ENCODE measurements around the gene USP21. TPM values are rescaled to one million over a fixed set of nuclear protein-coding genes. Genes with fewer than 3 reads are reported as not detected.

Gene USP21
- polyA plus RNA-seq, 1 of the 3 experiments (the other 2 are of a cell fraction), result 26.8 TPM

GRCh38 chr1:161162806-161163205 is 3.5 kb downstream of the USP21 start:
- Histone ChIP-seq H3K27me3 (ENCODE audit: insufficient read depth) (no peaks in the 10 kb centered on the region), H3K4me1 (ENCODE audit: control insufficient read depth in 1 of 2, insufficient read depth in 2 of 2, low read depth in 1 of 2, low read length in 1 of 2) (peaks cover 0 to 46% of the 10 kb centered on the region in 2 experiments; a peak in 2 of 4 replicates), H3K79me2 (ENCODE audit: insufficient read depth) (peaks cover 21% of the 10 kb centered on the region), H3K9me2 (no peaks in the 10 kb centered on the region), H3K4me2 (no peak overlapping the region), H3K27ac (ENCODE audit: low read depth in 2 of 2, low read length in 1 of 2) (no peak overlapping the region), H3K9me3 (no peaks in the 10 kb centered on the region), H3F3A (replicated peaks; ENCODE audit: insufficient read depth) (peaks cover 22% of the 10 kb centered on the region), H3K36me3 (replicated peaks in 1 of 2; ENCODE audit: control insufficient read depth in 1 of 2, insufficient read depth in 2 of 2, low read length in 1 of 2) (peaks cover 12 to 54% of the 10 kb centered on the region in 2 experiments), H3K4me3 (ENCODE audit: low read depth in 2 of 2, low read length in 1 of 2) (no peak overlapping the region), H2AFZ (ENCODE audit: low read depth) (no peak overlapping the region), H4K20me1 (ENCODE audit: insufficient read depth) (no peaks in the 10 kb centered on the region), H3K9ac (no peak overlapping the region)
- DNase-seq, result no peak
- WGBS (ENCODE audit: low lambda C conversion rate), result 93% methylated on average over 10 of the region's 10 CpGs
- CTCF ChIA-PET, result no interaction called here
- POLR2A ChIA-PET, result interaction anchor here (1.5 kb wide), 1 partner anchor 8 kb away, joined by 4 read pairs; no protein-coding TSS in a partner anchor
- no peak for TF ChIP-seq CTCF (IDR thresholded peaks at IDR 0.05)
- TF ChIP-seq MAX (IDR thresholded peaks at IDR 0.05; ENCODE audit: low read depth), result no peak
- TF ChIP-seq ZBTB33 (IDR thresholded peaks at IDR 0.05; ENCODE audit: borderline replicate concordance, low read depth), result no peak
- no peak for TF ChIP-seq USF2 (IDR thresholded peaks at IDR 0.05; ENCODE audit: borderline replicate concordance, low read depth, low read length)
- TF ChIP-seq PBX3 (IDR thresholded peaks at IDR 0.05), result no peak
- TF ChIP-seq NRF1 (IDR thresholded peaks at IDR 0.05; ENCODE audit: low read depth, low read length), result no peak

GRCh38 chr1:161163793-161164192 is 4.5 kb downstream of the USP21 start:
- Histone ChIP-seq H3K9ac (no peak overlapping the region), H3K9me3 (no peaks in the 10 kb centered on the region), H3K79me2 (ENCODE audit: insufficient read depth) (peaks cover 21% of the 10 kb centered on the region), H3K9me2 (no peaks in the 10 kb centered on the region), H4K20me1 (ENCODE audit: insufficient read depth) (no peaks in the 10 kb centered on the region), H3F3A (replicated peaks; ENCODE audit: insufficient read depth) (peaks cover 17% of the 10 kb centered on the region), H3K4me2 (no peak overlapping the region), H3K36me3 (replicated peaks in 1 of 2; ENCODE audit: control insufficient read depth in 1 of 2, insufficient read depth in 2 of 2, low read length in 1 of 2) (peaks cover 12 to 44% of the 10 kb centered on the region in 2 experiments), H3K4me3 (ENCODE audit: low read depth in 2 of 2, low read length in 1 of 2) (no peak overlapping the region), H3K4me1 (ENCODE audit: control insufficient read depth in 1 of 2, insufficient read depth in 2 of 2, low read depth in 1 of 2, low read length in 1 of 2) (peaks cover 0 to 42% of the 10 kb centered on the region in 2 experiments; a peak in 2 of 4 replicates), H3K27me3 (ENCODE audit: insufficient read depth) (no peaks in the 10 kb centered on the region), H3K27ac (ENCODE audit: low read depth in 2 of 2, low read length in 1 of 2) (no peak overlapping the region), H2AFZ (ENCODE audit: low read depth) (no peak overlapping the region)
- 98% methylated on average over 5 of the region's 5 CpGs for WGBS (ENCODE audit: low lambda C conversion rate)
- DNase-seq, result no peak
- no peak for TF ChIP-seq FOXM1 (IDR thresholded peaks at IDR 0.05; ENCODE audit: low read depth)
- no peak for TF ChIP-seq FOXJ3 (CRISPR knock-in tag; IDR thresholded peaks at IDR 0.05)
- TF ChIP-seq CTCF (IDR thresholded peaks at IDR 0.05), result no peak
- TF ChIP-seq PBX3 (IDR thresholded peaks at IDR 0.05), result no peak
- no peak for TF ChIP-seq TAF1 (IDR thresholded peaks at IDR 0.05; ENCODE audit: borderline replicate concordance, low read depth, low read length)
- TF ChIP-seq MEF2A (IDR thresholded peaks at IDR 0.05; ENCODE audit: borderline replicate concordance, low read depth), result no peak
- no peak for TF ChIP-seq MAX (IDR thresholded peaks at IDR 0.05; ENCODE audit: low read depth)
- CTCF ChIA-PET, result interaction anchor here (1.0 kb wide), 1 partner anchor 67 kb away, joined by 3 read pairs; no protein-coding TSS in a partner anchor
- POLR2A ChIA-PET, result no interaction called here

All from SK-N-SH (cell line).